H9 (cell line): ENCODE measurements around the gene CTSW. TPM values are rescaled to one million over a fixed set of nuclear protein-coding genes. Genes with fewer than 3 reads are reported as not detected.

Source experiments
- DNase-seq: peaks from one replicate; pipeline ENCODE4 v3.0.0-alpha.2; 2017
- H2AFZ ChIP-seq: one replicate; pipeline ENCODE4 v1.6.1; 2013; ENCODE audit warnings: mild to moderate bottlenecking, low read length, control low read depth, moderate library complexity
- H2AK5ac ChIP-seq: 2 replicates; pipeline ENCODE4 v1.6.1; 2013; ENCODE audit warnings: low read length, control low read depth, mixed read lengths; ENCODE audit not compliant: insufficient read length
- H2BK120ac ChIP-seq: one replicate; pipeline ENCODE4 v1.6.1; 2013; ENCODE audit warnings: low read depth, mild to moderate bottlenecking, low read length, control low read depth, inconsistent platforms; ENCODE audit not compliant: poor library complexity, severe bottlenecking
- H2BK12ac ChIP-seq: 2 replicates; pipeline ENCODE4 v1.6.1; 2013; ENCODE audit warnings: low read length, control low read depth, mixed read lengths, low read depth; ENCODE audit not compliant: insufficient read length
- H2BK15ac ChIP-seq: 2 replicates; pipeline ENCODE4 v1.6.1; 2013; ENCODE audit warnings: low read depth, low read length, control low read depth
- H2BK20ac ChIP-seq: one replicate; pipeline ENCODE4 v1.6.1; 2013; ENCODE audit warnings: low read depth, mild to moderate bottlenecking, low read length, control low read depth, inconsistent platforms; ENCODE audit not compliant: poor library complexity, severe bottlenecking
- H2BK5ac ChIP-seq: 2 replicates; pipeline ENCODE4 v1.6.1; 2013; ENCODE audit warnings: low read length, control low read depth, mixed read lengths; ENCODE audit not compliant: insufficient read length
- H3K14ac ChIP-seq: 2 replicates; pipeline ENCODE4 v1.6.1; 2013; ENCODE audit warnings: low read length, control low read depth; ENCODE audit not compliant: insufficient read depth
- H3K18ac ChIP-seq: 2 replicates; pipeline ENCODE4 v1.6.1; 2013; ENCODE audit warnings: low read depth, mild to moderate bottlenecking, mixed read lengths, low read length, control low read depth; ENCODE audit not compliant: insufficient read length
- H3K23ac ChIP-seq: 2 replicates; pipeline ENCODE4 v1.6.1; 2013; ENCODE audit warnings: low read length, control low read depth, mixed read lengths, low read depth; ENCODE audit not compliant: insufficient read length
- H3K23me2 ChIP-seq: 2 replicates; pipeline ENCODE4 v1.6.1; 2013; ENCODE audit warnings: low read depth, mild to moderate bottlenecking, mixed read lengths, low read length, control low read depth; ENCODE audit not compliant: insufficient read length, poor library complexity, severe bottlenecking
- H3K27ac ChIP-seq: 2 replicates; pipeline ENCODE4 v1.5.1; 2013; ENCODE audit warnings: low read length, control low read depth, mixed read lengths, low read depth; ENCODE audit not compliant: insufficient read length
- H3K27me3 ChIP-seq: 2 replicates; pipeline ENCODE4 v1.6.1; 2013; ENCODE audit warnings: low read length, control low read depth, inconsistent platforms; ENCODE audit not compliant: insufficient read depth
- H3K4ac ChIP-seq: 2 replicates; pipeline ENCODE4 v1.6.1; 2013; ENCODE audit warnings: low read depth, mild to moderate bottlenecking, control low read depth, inconsistent platforms, low read length, moderate library complexity
- H3K4me1 ChIP-seq: 2 replicates; pipeline ENCODE4 v1.6.1; 2013; ENCODE audit warnings: low read length, control low read depth, inconsistent platforms; ENCODE audit not compliant: insufficient read depth
- H3K4me2 ChIP-seq: 2 replicates; pipeline ENCODE4 v1.6.1; 2013; ENCODE audit warnings: low read length, control low read depth, mixed read lengths; ENCODE audit not compliant: insufficient read length, insufficient read depth
- H3K56ac ChIP-seq: 2 replicates; pipeline ENCODE4 v1.6.1; 2013; ENCODE audit warnings: low read depth, mild to moderate bottlenecking, mixed read lengths, low read length, control low read depth; ENCODE audit not compliant: insufficient read length
- H3K79me1 ChIP-seq: 2 replicates; pipeline ENCODE4 v1.6.1; 2013; ENCODE audit warnings: low read depth, mild to moderate bottlenecking, moderate library complexity, low read length, control low read depth, inconsistent platforms; ENCODE audit not compliant: insufficient read depth, poor library complexity, severe bottlenecking
- H3K79me2 ChIP-seq: 2 replicates; pipeline ENCODE4 v1.6.1; 2013; ENCODE audit warnings: low read length, control low read depth, inconsistent platforms; ENCODE audit not compliant: insufficient read depth
- H3K9ac ChIP-seq: 2 replicates; pipeline ENCODE4 v1.6.1; 2013; ENCODE audit warnings: low read length, control low read depth, mixed read lengths; ENCODE audit not compliant: insufficient read length; ENCODE audit errors: extremely low read depth
- H3K9me3 ChIP-seq: one replicate; pipeline ENCODE4 v1.6.1; 2013; ENCODE audit warnings: low read depth, low read length, inconsistent platforms; ENCODE audit not compliant: control insufficient read depth
- H3T11ph ChIP-seq: one replicate; pipeline ENCODE4 v1.6.1; 2013; ENCODE audit warnings: mild to moderate bottlenecking, low read length, control low read depth, inconsistent platforms
- H4K20me1 ChIP-seq: one replicate; pipeline ENCODE4 v1.6.1; 2013; ENCODE audit not compliant: control insufficient read depth, insufficient read length, insufficient read depth
- H4K5ac ChIP-seq: 2 replicates; pipeline ENCODE4 v1.6.1; 2013; ENCODE audit warnings: low read depth, mild to moderate bottlenecking, mixed read lengths, low read length, control low read depth; ENCODE audit not compliant: insufficient read length
- H4K8ac ChIP-seq: replicated peaks from 2 replicates; pipeline ENCODE4 v1.6.1; 2013; ENCODE audit warnings: low read length, control low read depth, mixed read lengths, low read depth; ENCODE audit not compliant: insufficient read length
- H4K91ac ChIP-seq: 2 replicates; pipeline ENCODE4 v1.6.1; 2013; ENCODE audit warnings: low read depth, mild to moderate bottlenecking, moderate library complexity, mixed read lengths, low read length, control low read depth; ENCODE audit not compliant: insufficient read length
- H3K27ac Mint-ChIP-seq, 3 experiments: 2 replicates in 2 of 3; 3 replicates in 1 of 3; pipeline ENCODE4 v1.8.0; 2020 to 2021; ENCODE audit warnings: mixed read lengths in 3 of 3, mild to moderate bottlenecking in 1 of 3, moderate library complexity in 1 of 3
- H3K27me3 Mint-ChIP-seq: 2 replicates; pipeline ENCODE4 v1.8.0; 2021; ENCODE audit warnings: low read depth, mild to moderate bottlenecking, moderate library complexity, mixed read lengths
- H3K36me3 Mint-ChIP-seq, 3 experiments: 2 replicates in 2 of 3; 3 replicates in 1 of 3; pipeline ENCODE4 v1.8.0; 2020 to 2021; ENCODE audit warnings: low read depth in 3 of 3, mixed read lengths in 3 of 3; ENCODE audit not compliant: insufficient read depth in 1 of 3
- H3K4me1 Mint-ChIP-seq, 2 experiments: 2 replicates each; pipeline ENCODE4 v1.8.0; 2020; ENCODE audit warnings: mixed read lengths in 2 of 2
- H3K4me3 Mint-ChIP-seq, 2 experiments: 2 replicates in 1 of 2; 3 replicates in 1 of 2; pipeline ENCODE4 v1.8.0; 2020 to 2021; ENCODE audit warnings: mild to moderate bottlenecking in 2 of 2, mixed read lengths in 2 of 2, moderate library complexity in 1 of 2
- H3K9me3 Mint-ChIP-seq, 2 experiments: 2 replicates in 1 of 2; 3 replicates in 1 of 2; pipeline ENCODE4 v1.8.0; 2020; ENCODE audit warnings: mild to moderate bottlenecking in 2 of 2, mixed read lengths in 2 of 2, moderate library complexity in 1 of 2
- CTCF ChIP-seq: fragments of 200-600 bp; sonication (generic); conservative IDR thresholded peaks from 3 replicates; pipeline ENCODE4 v1.8.0; 2021; ENCODE audit warnings: antibody characterized with exemption, mild to moderate bottlenecking
- WGBS: extraction: QIAGEN DNeasy Blood & Tissue Kit; methylation state at CpG from one replicate; pipeline ENCODE4 v1.1.7; 2013; ENCODE audit warnings: missing lambda C conversion rate, low lambda C conversion rate, mixed read lengths; ENCODE audit not compliant: insufficient read length; ENCODE audit errors: extremely low coverage; 5-methylcytosine and 5-hydroxymethylcytosine counted together
- total RNA-seq: library from RNA; stranded (reverse); gene quantifications from 2 replicates; pipeline ENCODE4 v1.2.1, GENCODE V29; 2021

Gene CTSW
- total RNA-seq, 1 experiment from 2014 or later = not detected

- H3K9me3 ChIP-seq = no peaks in the 10 kb centered on the region
- no peak overlapping the region for H3K27ac ChIP-seq
- H4K5ac ChIP-seq = no peak overlapping the region
- no peak overlapping the region for H2BK15ac ChIP-seq
- no peak overlapping the region for H2BK120ac ChIP-seq
- H3K56ac ChIP-seq = no peak overlapping the region
- H4K20me1 ChIP-seq = no peaks in the 10 kb centered on the region
- H2BK20ac ChIP-seq = no peak overlapping the region
- Mint-ChIP-seq H3K27ac (no peak overlapping the region), H3K4me1 (peaks cover 20 to 26% of the 10 kb centered on the region in 2 experiments), H3K4me3 (no peak overlapping the region), H3K27me3 (peaks cover 45% of the 10 kb centered on the region), H3K36me3 (peaks cover 0 to 36% (median 0%) of the 10 kb centered on the region in 3 experiments; a peak in 2 of 7 replicates), H3K9me3 (no peaks in the 10 kb centered on the region)
- no peaks in the 10 kb centered on the region for H3K4me1 ChIP-seq
- H3K4ac ChIP-seq = no peak overlapping the region
- peaks cover 14% of the 10 kb centered on the region; the same call in 1 of the 2 replicates for H3K27me3 ChIP-seq
- no peaks in the 10 kb centered on the region for H3K79me1 ChIP-seq
- no CpG with 5 or more reads among the region's 4 CpGs for WGBS
- H3K9ac ChIP-seq = no peak overlapping the region
- no peak overlapping the region for H2AFZ ChIP-seq
- no peak overlapping the region for H3K18ac ChIP-seq
- no peak overlapping the region for H4K8ac ChIP-seq
- H3K4me2 ChIP-seq = no peak overlapping the region
- no peak overlapping the region for H4K91ac ChIP-seq
- TF ChIP-seq CTCF = no peak
- H3K23ac ChIP-seq = no peak overlapping the region
- H3K23me2 ChIP-seq = peaks cover 9% of the 10 kb centered on the region
- H3T11ph ChIP-seq = no peak overlapping the region
- no peaks in the 10 kb centered on the region for H3K79me2 ChIP-seq
- H2AK5ac ChIP-seq = no peak overlapping the region
- no peak overlapping the region for H3K14ac ChIP-seq
- no peak overlapping the region for H2BK12ac ChIP-seq
- DNase-seq = no peak
- no peak overlapping the region for H2BK5ac ChIP-seq
Measured at GRCh38 chr11:65897020-65897471, 17.4 kb downstream of the CTSW start.
